Nucleus accumbens (tissue), 56 donors: ENCODE results near the gene ZDHHC7.

Source experiments
- DNase-seq, 56 donors: peaks; one replicate each; lab custom pipeline; 2025; lab: John Stamatoyannopoulos, UW

The ZDHHC7 gene

DNA sequence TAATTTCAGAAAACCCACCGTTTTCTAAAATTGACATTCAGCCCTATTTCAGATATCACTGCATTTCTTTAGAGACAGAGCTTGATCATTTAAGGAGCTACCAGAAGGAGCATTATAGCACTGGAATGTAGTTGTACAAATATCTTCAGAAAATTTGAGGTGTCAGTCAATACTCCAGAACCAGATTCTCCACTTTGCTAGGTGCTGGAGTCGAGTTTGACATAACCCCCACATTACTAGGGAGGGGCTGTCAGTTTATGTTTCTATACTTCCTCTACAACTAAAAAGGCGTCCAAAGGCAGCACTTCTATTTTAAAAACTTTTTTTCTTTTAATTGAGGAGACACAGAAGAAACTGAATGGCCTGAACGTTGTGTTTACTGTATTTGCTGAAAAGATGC, 15.4 kb upstream of the ZDHHC7 start:
- DNase-seq, result no peak

DNA sequence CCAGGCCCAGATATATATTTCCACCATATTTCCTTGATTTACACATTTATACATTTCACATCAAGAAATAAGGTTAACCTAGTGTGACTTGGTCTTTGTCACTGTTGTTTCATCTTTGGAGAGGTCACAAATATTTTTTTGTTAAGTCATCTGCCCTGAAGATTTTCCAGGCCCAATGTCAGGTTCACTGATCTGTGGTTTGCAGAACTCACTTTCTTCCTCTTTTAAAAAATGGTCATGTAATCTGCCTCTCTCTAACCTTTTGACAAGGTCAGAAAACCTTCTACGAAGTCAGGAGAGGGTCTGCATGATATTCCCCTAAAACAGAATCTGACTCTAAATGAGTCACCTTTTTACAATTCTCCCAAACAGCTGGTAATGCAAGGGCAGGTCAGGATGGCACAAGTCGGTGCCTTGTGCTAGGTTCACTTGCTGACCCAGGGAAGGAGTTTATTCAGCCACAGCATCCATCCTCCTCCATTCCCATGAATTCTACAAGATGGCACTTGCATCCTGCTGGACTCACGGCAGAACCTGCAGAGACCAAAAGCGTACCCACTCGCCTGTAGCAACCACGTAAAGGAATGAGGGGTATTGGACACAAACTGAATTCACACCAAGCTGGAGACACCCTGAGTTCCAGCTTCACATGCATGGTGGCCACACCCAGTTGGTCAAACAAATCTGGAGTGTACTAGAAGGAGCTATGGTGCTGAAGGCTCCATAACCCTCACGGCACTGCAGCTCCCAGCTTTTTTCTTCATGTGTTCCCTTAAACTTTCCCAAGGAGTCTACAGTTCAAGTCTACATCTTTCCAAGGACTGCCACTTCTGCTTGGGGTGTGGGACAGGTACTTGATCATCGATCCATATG, 14.7 kb upstream of the ZDHHC7 start:
- no peak for DNase-seq

DNA sequence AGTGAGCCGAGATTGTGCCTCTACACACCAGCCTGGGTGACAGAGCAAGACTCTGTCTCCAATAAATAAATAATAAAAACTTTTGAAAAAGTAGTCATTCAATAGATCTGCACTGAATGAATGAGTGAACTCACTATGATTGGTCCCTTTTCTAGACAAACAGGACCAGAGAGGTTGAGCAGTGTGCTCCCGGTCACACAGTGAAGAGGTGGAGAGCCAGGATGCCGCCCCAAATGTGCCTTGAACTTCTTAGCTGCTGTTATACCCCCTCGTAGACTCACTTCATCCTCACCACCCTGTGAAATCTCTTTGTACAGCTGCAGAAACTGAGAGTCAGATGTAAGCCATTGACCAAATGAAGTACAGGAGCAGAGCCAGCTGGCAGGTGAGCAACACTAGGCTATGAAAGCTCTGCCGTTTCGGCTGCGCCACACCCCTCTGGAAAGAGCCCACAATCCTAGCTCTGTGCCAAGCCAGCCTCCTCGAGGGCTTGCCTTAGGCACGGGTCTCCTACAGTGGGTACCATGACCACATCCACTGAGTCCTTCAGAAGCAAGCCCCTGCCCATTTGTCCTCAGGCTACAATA, 8.4 kb upstream of the ZDHHC7 start:
- DNase-seq, result no peak

DNA sequence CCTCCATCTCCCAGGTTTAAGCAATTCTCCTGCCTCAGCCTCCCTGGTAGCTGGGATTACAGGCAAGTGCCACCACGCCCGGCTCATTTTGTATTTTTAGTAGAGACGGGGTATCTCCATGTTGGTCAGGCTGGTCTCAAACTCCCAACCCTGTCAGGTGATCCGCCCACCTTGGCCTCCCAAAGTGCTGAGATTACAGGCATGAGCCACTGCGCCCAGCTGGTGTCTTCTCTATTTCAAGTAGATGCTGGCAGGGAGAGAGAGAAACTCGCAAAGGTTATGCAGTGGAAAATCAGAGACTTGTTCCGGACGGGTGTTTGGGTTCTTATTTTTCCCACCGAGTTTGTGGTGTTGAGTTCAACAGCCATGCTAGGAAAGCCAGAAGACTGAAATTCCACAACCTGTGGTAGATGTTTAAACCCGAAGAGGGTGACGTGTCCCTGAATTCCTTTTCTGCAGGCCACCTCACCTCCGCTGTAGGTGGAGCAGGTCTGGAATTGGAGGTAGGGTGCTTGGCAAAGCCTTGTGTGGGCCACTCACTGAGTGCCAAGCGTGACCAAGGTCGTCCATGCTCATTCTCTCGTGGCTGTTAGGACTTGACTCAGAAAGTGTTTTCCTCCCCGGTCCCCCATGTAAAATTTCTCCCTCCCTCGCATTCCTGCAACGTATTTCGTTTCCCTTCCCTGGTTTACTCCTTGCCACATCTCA, 7.3 kb upstream of the ZDHHC7 start:
- DNase-seq, result no peak

DNA sequence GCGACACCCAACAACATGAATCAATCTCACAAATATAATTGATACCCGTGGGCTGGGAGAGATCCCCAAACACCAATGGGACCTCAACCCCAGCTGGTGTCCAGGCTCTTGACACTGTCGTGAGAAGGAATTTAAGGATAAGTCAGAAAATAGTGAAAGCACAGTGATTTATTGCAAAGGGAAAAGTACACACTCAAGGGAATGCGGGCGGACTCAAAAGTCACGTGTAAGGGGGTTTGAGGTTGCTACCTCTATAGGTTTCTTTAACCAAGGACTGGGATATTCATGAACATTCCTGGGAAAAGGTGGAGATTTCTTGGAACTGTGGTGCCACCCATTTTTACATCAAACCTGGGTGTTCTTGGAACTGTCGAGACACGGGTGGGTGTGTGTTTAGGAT, 6.3 kb upstream of the ZDHHC7 start:
- DNase-seq, result no peak

DNA sequence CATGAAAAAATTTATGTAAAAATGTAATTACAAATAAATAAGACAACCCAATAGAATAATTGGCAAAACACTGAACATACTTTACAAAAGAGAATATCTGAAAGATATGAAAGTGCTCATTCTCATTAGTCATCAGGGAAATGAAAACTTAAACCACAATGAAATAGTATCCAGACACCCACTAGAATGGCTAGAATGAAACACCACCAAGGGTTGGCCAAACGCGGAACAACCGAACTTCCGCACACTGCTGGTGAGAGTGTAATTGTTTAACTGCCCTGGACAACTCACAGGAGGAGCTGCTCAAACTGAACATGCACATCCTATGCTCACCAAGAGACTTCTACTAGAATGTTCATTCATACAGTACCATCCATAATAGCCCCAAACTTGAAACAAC, 5.8 kb upstream of the ZDHHC7 start:
- DNase-seq, result no peak

DNA sequence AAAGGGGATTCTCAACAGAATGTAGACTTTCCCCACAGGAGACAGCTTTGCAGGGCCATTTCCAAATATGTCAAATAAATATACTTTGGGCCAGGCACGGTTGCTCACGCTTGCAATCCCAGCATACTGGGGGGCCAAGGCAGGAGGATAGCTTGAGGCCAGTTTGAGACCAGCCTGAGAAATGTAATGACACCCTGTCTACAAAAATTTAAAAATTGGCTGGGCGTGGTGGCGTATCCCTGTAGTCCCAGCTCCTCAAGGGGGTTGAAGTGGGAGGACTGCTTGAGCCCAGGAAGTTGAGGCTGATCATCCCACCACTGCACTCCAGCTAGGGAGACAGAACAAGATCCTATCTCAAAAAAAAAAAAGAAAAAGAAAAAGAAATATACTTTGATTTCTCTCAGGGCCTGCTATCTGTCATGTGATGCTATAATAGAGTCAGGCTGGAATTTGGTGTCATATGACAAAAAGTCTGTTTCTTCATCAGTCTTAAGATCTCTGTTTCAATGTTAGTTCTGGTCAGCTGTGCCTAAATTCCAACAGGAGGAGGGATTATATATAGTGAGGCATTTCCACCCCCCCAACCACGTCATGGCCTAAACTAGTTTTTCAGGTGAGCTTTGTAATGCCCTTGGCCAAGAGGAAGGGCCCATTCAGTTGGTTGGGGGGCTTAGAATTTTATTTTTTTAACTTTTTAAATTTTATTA, 4.3 kb upstream of the ZDHHC7 start:
- no peak for DNase-seq

DNA sequence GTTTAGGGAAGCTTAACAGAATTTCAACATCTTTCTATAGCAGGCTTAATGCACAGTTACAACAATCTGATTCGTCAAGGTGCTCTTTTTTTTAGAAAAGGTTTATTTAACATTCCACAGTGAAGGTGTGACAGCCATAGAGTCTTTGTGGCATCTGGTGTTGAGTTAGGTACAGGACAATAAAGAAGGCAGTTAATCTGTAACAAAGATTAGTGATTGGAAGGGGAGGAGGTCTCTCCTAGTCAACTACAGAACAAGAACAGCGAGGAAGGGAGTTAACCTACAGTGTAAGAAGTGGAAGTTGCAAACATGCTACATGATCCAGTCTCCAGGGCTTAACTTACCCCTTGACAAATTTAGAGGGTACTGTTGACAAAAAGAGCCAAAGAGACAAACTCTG, 3.0 kb upstream of the ZDHHC7 start:
- no peak for DNase-seq

DNA sequence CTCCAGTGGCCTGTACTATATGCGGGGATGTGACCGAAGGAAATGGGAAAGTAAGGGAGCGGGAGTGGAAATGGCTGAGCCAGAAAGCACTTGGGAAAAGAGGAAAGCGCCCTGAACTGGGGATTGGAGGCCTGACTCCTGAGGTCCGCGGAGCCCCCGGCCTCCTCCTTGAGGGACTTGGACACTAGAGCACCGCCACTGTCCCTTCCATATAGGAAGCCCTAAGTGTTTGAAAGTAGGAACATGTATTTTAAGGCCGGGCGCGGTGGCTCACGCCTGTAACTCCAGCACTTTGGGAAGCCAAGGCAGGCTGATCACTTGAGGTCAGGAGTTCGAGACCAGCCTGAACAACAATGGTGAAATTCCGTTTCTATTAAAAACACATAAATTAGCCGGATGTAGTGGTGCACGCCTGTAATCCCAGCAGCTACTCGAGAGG, 530 bp upstream of the ZDHHC7 start:
- DNase-seq, result no peak

DNA sequence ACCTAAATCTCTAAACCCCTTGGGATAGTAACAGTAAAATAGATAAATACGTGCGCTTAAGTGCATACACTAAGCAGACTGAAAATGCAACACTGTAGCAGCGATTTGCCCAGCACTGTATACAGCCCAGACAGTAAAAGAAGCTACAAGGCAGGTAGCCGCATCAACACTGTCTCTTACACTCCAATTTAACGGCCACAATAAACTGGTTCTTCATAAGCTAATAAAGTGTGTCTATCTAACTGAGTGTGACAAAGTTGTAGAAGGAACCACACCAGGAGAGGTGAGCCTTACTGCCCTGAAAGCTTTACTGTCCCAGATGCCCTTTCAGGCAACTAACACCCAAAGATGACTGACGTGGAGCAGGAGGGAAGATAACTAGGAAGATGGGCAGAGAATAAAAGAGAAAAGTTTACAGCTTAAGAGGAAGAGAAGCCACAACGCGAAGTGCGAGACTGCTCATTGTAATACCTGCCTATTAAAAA, 847 bp downstream of the ZDHHC7 start:
- DNase-seq, result no peak

DNA sequence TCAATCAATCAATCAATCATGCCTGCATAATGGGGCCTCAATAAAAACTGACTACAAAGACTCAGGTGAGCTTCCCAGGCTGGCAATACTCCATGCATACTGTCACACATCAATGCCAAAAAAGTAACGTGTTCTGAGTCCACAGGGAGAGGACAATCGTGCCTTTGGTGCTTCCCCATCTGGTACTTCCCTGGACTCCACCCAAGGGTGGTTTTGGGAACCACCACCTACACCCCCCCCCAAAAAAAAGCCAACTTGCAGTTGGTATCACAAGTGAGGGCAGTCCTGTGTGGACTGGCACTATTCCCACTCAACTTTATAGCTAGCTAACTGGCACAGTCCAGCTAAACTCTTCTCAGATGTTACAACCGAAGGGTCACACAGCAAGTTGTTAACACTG, 3.1 kb downstream of the ZDHHC7 start:
- DNase-seq, result no peak

DNA sequence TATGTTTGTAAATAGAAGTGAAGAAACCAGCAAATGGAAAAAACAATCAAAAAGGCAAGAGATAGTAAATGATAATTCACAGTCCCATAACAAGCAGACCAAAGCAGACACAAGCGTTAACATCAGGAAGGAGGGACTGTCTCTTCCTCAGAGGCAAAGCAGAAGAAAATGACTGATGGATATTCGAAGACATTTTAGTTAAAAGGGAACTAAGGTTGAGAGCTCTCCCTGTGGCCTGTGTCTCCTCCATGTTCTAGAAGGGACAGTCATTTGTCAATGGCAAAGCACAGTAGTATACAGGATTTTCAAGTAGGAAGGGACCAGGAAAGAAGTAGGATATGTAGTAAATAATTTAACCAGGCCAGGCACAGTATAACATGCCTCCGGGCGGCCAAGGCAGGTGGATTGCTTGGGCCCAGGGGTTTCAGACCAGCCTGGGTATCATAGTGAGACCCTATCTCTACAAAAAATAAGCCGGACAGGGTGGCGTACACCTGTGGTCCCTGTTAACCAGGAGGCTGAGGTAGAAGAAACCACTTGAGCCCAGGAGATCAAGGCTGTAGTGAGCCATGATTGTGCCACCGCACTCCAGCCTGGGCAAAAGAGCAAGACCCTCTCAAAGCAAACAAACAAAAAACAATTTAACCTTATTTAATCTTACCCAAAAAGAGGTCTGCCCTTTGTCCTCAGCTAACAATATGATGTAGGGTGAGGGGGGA, 3.7 kb downstream of the ZDHHC7 start:
- DNase-seq, result no peak

DNA sequence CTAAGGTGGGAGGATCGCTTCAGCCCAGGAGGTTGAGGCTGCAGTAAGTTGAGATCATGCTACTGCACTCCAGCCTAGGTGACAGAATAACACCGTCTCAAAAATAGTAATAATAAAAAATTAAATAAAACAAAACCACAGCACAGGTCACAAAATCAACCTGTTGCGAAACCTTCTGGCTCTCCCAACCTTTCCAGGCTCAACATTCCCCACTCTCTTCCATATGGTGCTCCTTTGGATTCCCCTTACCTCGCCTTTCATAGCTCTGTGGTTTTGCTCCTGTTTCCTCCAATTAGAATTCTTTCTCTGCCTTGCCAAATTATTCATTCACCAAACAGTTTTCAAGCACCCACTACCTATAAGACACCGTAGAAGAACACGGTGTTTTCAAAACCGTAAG, 4.7 kb downstream of the ZDHHC7 start:
- no peak for DNase-seq

DNA sequence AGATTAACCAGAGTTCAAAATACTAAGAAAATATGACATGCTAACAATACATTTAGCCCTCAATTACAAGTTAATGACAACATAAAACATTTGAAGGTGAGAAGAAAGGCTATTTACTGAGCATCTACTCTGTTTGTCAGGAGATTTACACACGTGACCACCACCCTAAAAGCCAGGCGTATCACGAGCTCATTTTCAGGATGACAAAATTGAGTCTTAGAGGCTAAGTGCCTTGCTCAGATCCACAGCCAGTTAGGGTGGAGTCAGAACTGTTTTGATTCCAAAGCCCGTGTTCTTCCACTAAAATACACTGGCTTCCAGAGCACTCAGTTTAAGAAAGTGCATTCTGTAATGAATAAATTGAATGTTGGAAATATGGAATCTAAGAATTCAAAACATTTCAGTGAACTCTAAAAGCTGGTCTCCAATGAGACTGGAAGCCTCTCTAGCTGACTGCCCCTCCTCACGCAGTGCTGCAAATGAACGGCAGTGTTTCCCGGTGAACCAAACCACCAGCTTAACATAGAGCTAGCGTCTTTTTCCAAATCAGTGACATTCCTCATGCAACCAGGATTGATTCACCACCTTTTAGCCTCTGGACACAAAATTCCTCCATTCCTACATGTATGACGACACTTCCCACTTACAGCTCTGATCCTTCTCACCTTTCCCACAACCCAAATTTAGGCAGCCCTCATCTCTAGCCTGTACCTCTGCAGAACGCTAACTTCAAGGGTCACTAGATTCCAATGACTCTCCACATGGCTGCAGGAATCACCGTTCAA, 5.9 kb downstream of the ZDHHC7 start:
- no peak for DNase-seq

DNA sequence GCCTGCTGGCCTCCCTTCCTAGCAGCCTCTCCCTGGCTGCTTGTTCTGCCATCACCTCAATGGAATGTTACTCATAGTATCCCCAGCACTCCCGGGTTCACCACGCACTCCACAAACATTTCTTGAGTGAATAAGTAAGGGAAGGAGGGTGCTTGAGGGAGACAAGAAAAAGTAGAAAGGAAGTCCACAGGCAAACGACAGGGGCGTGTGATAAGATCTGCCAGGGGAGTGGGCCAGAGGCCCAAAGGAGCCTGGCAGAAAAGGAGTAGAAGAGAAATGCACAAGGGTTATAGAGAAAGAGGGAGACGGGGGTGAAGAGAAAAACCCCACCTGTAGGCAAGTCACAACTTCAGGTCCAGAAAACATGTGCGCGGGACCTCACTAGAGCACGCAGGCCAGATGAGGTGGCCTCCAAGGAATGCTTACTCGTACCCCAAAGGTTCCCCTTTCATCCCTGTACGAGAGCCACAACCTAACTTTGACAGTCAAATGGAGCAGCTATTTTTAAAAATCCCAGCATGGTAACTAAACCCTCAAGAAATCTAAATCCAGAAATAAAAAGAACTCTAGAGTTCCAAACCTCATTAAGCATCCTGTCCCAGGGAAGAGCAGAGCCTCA, 6.6 kb downstream of the ZDHHC7 start:
- DNase-seq, result no peak

DNA sequence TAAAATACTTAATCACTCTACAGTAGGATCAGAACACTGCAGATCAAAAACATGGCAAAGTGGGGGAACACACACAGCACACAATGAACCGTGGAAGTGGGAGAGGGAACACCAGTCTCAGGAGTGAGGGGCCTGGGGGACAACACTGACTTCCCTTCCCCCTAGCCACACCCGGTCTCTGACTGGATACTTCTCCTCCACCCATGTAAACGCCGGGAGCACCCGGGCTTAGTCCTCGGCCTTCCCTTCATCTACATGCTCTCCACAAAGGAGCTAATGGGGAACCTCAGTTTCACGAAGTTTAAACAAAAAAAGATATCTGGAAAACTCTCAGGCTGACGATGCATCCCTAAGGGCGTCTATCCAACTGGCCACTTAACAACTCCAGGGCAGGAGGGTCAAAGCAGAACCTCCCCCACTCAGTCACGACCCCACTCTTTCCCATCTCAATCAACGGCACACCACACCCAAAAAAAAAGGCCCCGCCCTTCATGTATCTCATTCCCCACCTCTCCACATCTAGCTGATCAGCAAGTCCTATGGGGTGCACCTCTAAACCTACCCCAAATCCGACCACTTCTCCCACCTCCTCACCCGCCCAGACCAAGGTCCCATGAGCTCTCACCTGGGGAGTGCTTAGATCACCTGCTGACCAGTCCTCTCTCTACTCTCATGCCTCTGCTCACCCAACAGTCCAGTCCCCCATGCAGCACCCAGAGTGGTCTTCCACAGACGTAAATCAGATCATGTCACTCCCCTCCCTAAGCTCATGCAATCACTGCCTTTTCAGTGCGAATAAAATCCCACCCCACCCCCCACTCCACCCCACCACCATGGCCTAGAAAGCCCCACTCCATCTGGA, 7.4 kb downstream of the ZDHHC7 start:
- no peak for DNase-seq

DNA sequence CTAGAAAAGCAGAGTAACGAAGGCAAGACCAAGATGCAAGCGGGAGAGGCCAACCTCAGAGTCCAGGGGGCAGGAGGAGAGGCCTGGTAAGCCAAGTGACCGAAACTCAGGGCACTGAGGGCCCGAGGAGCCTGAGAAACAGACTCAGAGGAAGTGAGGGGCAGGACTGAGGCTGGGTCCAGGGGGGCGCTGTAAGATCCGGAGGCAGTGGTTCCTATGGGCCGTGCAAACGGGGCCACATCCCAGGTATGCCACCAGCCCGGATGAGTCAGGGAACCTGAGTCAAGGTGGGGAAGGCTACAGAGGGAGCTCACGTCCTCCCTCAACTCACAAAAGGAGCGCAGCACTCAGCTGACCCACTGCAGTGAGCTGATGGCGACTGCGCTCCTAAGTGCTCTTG, 8.3 kb downstream of the ZDHHC7 start:
- no peak for DNase-seq

DNA sequence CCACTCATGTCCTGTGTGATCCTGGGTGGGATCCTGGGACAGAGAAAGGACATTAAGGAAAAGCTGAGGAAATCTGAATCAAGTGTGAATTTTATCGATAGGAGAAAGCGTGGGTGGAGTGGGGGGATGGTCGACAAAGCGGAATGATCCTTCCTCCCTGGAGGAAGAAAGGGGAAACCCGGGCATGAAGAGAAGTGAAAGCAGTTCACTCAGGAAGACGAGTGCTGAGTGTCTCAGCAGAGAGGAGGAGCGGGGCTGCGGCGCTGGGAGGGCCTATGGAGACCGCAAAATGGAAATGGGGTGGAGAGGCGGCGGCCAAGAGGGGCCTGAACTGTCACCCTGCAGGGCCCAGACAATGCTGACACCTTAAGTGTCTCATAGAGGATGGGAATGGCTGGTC, 8.7 kb downstream of the ZDHHC7 start:
- peak in 4 of 56 donors; percentile 6 to 32 (median 12) for DNase-seq
